OCI-LY3 (cell line): ENCODE data around the gene ADGRF3.
"Not testable (repeated sequence)": the region's sequence is repeated elsewhere in the genome, so short reads cannot be mapped to it uniquely, and the experiment has no call there.

Source experiments
- H2AFZ ChIP-seq: fragments of 200-600, 300-600 bp; shearing (Covaris generic); 2 replicates; pipeline ENCODE4 v1.6.0; 2014; ENCODE audit warnings: antibody characterized with exemption, low read depth, low read length
- H3K27ac ChIP-seq: fragments of 200-600, 300-600 bp; sonication (generic); 2 replicates; pipeline ENCODE4 v1.5.1; 2014; ENCODE audit warnings: mild to moderate bottlenecking, low read length, moderate library complexity, mixed read lengths
- H3K27me3 ChIP-seq: fragments of 200-600, 300-600 bp; sonication (generic); 2 replicates; pipeline ENCODE4 v1.6.1; 2014; ENCODE audit warnings: low read depth, low read length, mixed read lengths
- H3K36me3 ChIP-seq: fragments of 200-600, 300-600 bp; sonication (generic); replicated peaks from 2 replicates; pipeline ENCODE3; 2014; ENCODE audit warnings: low read depth, low read length, mixed read lengths
- H3K4me1 ChIP-seq: fragments of 300-600, 200-600 bp; sonication (generic); 2 replicates; pipeline ENCODE4 v1.6.1; 2014; ENCODE audit warnings: low read length, mixed read lengths
- H3K4me2 ChIP-seq: fragments of 200-600, 300-600 bp; sonication (generic); 2 replicates; pipeline ENCODE4 v1.6.1; 2014; ENCODE audit warnings: low read length, mixed read lengths
- H3K4me3 ChIP-seq: fragments of 300-600, 200-600 bp; sonication (generic); 2 replicates; pipeline ENCODE4 v1.5.1; 2014; ENCODE audit warnings: antibody characterized with exemption, mild to moderate bottlenecking, low read length, moderate library complexity
- H3K79me2 ChIP-seq: fragments of 300-600, 200-600 bp; shearing (Covaris generic); 2 replicates; pipeline ENCODE4 v1.6.1; 2014; ENCODE audit warnings: mild to moderate bottlenecking, low read length, mixed read lengths
- H3K9ac ChIP-seq: fragments of 300-600, 200-600 bp; shearing (Covaris generic); 2 replicates; pipeline ENCODE4 v1.6.0; 2014; ENCODE audit warnings: mild to moderate bottlenecking, low read length, moderate library complexity
- H3K9me3 ChIP-seq: fragments of 200-600, 300-600 bp; shearing (Covaris generic); 2 replicates; pipeline ENCODE4 v1.6.1; 2014; ENCODE audit warnings: low read length, mixed read lengths; ENCODE audit not compliant: insufficient read depth
- H4K20me1 ChIP-seq: fragments of 200-600, 300-600 bp; sonication (generic); 2 replicates; pipeline ENCODE4 v1.6.1; 2016; ENCODE audit warnings: low read length, mixed read lengths; ENCODE audit not compliant: insufficient read depth
- EZH2phosphoT487 ChIP-seq: fragments of 200-600 bp; shearing (Covaris generic); IDR thresholded peaks from 2 replicates; pipeline ENCODE4 v1.6.1; 2018; ENCODE audit warnings: antibody characterized with exemption, mixed run types, low read depth
- TF ChIP-seq, protein P1 (sequence below): fragments of 200-600, 300-600 bp; sonication (generic); IDR thresholded peaks from 2 replicates; pipeline ENCODE4 v1.5.1; 2014; ENCODE audit warnings: antibody characterized with exemption, low read length, low read depth

ADGRF3 gene

DNA sequence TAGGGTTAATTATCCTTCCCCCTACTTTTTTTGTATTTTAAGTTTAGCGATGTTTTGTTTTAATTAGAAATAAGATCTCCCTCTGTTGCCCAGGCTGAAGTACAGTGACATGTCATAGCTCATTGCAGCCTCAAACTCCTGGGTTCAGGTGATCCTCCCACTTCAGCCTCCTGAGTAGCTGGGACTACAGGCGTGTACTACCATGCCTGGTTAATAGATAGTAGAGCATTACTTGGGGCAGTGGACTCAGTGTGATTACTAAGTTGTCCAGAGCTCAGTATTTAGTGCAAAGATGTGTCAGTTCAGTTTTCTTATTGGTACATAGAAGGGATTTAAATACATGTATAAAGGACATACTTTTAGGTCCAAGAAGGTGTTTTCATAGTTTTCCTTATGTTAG is 9.5 kb upstream of the ADGRF3 start:
- Histone ChIP-seq H3K9me3 (no peaks in the 10 kb centered on the region), H3K9ac (no peak overlapping the region), H4K20me1 (peaks cover 76% of the 10 kb centered on the region), H2AFZ (no peak overlapping the region), H3K79me2 (peaks cover 100% of the 10 kb centered on the region), H3K36me3 (peaks cover 24% of the 10 kb centered on the region), H3K27ac (no peak overlapping the region), H3K4me2 (no peak overlapping the region), H3K27me3 (no peaks in the 10 kb centered on the region), H3K4me3 (no peak overlapping the region), H3K4me1 (peaks cover 3% of the 10 kb centered on the region; the same call in 1 of the 2 replicates)
- TF ChIP-seq, protein P1, sequence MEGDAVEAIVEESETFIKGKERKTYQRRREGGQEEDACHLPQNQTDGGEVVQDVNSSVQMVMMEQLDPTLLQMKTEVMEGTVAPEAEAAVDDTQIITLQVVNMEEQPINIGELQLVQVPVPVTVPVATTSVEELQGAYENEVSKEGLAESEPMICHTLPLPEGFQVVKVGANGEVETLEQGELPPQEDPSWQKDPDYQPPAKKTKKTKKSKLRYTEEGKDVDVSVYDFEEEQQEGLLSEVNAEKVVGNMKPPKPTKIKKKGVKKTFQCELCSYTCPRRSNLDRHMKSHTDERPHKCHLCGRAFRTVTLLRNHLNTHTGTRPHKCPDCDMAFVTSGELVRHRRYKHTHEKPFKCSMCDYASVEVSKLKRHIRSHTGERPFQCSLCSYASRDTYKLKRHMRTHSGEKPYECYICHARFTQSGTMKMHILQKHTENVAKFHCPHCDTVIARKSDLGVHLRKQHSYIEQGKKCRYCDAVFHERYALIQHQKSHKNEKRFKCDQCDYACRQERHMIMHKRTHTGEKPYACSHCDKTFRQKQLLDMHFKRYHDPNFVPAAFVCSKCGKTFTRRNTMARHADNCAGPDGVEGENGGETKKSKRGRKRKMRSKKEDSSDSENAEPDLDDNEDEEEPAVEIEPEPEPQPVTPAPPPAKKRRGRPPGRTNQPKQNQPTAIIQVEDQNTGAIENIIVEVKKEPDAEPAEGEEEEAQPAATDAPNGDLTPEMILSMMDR = no peak
- TF ChIP-seq EZH2phosphoT487 = no peak

DNA sequence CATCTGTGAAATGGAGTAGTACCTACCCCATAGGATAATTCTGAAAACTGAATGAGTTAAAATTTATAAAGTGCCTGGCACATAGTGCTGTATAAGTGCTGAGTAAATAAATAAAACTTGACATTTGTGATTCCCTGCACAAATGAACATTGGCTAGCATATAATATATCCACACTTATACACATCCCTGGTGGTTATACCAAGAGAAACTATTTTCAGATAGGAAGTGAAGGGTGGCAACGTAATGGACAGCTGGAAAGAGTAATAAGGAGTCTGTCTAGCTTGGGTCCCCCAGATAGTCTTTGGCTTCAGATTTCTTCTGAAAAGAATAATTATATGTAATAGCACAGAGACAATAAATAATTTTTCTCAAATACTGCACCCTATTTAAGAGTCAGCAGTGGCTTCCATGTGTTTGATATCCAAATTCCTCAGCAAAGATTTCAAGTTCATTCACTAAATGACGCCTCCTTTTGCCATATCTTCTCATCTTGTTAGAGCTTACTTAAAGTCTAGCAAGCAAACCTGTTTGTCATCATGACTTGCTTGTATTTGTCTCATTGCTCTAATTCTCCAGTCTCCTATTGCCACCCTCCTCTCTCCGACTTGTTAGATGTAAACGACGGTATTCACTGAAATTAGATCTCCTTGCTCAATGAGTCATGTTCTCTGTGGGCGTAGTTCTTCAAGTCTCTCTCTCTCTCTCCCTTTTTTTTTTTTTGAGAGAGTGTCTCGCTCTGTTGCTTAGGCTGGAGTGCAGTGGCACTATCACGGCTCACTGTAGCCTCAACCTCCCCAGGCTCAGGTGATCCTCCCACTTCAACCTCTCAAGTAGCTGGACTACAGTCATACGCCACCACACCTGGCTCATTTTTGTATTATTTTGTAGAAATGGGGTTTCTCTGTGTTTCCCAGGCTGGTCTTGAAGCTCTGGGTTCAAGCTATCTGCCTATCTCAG is 8.7 kb upstream of the ADGRF3 start:
- Histone ChIP-seq H2AFZ (no peak overlapping the region), H4K20me1 (peaks cover 74% of the 10 kb centered on the region), H3K4me3 (no peak overlapping the region), H3K36me3 (peaks cover 22% of the 10 kb centered on the region), H3K4me1 (peaks cover 3% of the 10 kb centered on the region; the same call in 1 of the 2 replicates), H3K79me2 (peaks cover 100% of the 10 kb centered on the region), H3K27ac (no peak overlapping the region), H3K9ac (no peak overlapping the region), H3K9me3 (no peaks in the 10 kb centered on the region), H3K4me2 (no peak overlapping the region), H3K27me3 (no peaks in the 10 kb centered on the region)
- TF ChIP-seq, protein P1 = no peak
- TF ChIP-seq EZH2phosphoT487 = no peak

DNA sequence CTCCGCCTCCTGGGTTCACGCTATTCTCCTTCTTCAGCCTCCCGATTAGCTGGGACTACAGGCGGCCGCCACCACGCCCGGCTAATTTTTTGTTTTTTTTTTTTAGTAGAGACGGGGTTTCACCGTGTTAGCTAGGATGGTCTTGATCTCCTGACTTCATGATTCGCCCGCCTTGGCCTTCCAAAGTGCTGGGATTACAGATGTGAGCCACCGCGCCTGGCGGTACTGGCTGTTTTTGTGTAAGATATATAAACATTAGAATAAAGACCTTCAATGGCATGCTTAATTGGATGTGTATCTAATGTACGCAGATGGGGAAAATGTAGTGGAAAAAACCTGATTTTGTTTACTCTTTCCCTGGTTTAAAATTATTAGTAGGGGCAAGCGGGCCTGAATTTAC is 7.9 kb upstream of the ADGRF3 start:
- H3K4me1 ChIP-seq, H3K4me2 ChIP-seq, H3K9me3 ChIP-seq, H3K27ac ChIP-seq, H3K9ac ChIP-seq, H3K4me3 ChIP-seq, H3K27me3 ChIP-seq, H2AFZ ChIP-seq: not testable (repeated sequence)
- peaks cover 66% of the 10 kb centered on the region for H4K20me1 ChIP-seq
- peaks cover 100% of the 10 kb centered on the region for H3K79me2 ChIP-seq
- H3K36me3 ChIP-seq = peaks cover 18% of the 10 kb centered on the region

DNA sequence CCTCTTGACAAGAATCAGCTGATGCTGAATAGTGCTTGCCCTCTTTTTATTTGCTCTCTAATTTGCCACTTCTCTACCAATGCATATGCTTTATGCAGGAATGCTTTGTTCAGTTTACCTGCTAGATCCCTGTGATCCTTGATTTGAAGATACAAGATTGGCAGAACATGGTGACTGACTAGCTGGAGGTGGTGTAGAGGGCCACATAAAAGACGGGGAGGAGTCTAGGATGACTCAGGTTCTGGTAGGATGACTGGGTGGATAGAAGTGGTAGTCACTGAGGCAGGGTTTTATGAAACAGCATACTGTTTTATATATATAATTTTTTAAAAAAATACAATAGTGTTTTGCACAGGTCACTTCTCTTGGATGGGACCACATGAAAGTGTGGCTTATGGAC is 6.3 kb upstream of the ADGRF3 start:
- TF ChIP-seq, protein P1 = no peak
- Histone ChIP-seq H3K79me2 (peaks cover 100% of the 10 kb centered on the region), H2AFZ (no peak overlapping the region), H3K27me3 (no peaks in the 10 kb centered on the region), H3K27ac (no peak overlapping the region), H3K9ac (no peak overlapping the region), H3K4me3 (no peak overlapping the region), H4K20me1 (peaks cover 65% of the 10 kb centered on the region), H3K4me2 (no peak overlapping the region), H3K4me1 (peaks cover 9% of the 10 kb centered on the region), H3K36me3 (peaks cover 19% of the 10 kb centered on the region), H3K9me3 (no peaks in the 10 kb centered on the region)
